HepG2 (cell line): ENCODE data around the gene SEC11A. TPM values are rescaled to one million over a fixed set of nuclear protein-coding genes. Genes with fewer than 3 reads are reported as not detected.

Experiments used
- BHLHE40 ChIP-seq: IDR thresholded peaks from 2 replicates; pipeline ENCODE4 v1.6.1; 2011; ENCODE audit warnings: low read length, improper control_type of control experiment
- HMGXB3 ChIP-seq: sonication (generic); formaldehyde crosslinking; IDR thresholded peaks from 2 replicates; pipeline ENCODE4 v1.4.0; 2020; ENCODE audit warnings: missing genetic modification reagents, borderline replicate concordance
- HNRNPL ChIP-seq: fragments of 200-400 bp; formaldehyde crosslinking; IDR thresholded peaks from 2 replicates; pipeline ENCODE4 v1.6.1; 2017; ENCODE audit warnings: mild to moderate bottlenecking, low read depth, low read length
- PAX8 ChIP-seq: sonication (generic); formaldehyde crosslinking; IDR thresholded peaks from 2 replicates; pipeline ENCODE4 v1.8.0; 2022; ENCODE audit warnings: mild to moderate bottlenecking, missing genetic modification reagents, borderline replicate concordance
- POLR2AphosphoS5 ChIP-seq: IDR thresholded peaks from 2 replicates; pipeline ENCODE4 v1.6.1; 2012; ENCODE audit warnings: low read depth, low read length
- POLR2G ChIP-seq: fragments of 200-400 bp; formaldehyde crosslinking; IDR thresholded peaks from 2 replicates; pipeline ENCODE4 v1.6.1; 2018; ENCODE audit warnings: mild to moderate bottlenecking, low read depth, low read length, moderate library complexity
- RFX5 ChIP-seq: IDR thresholded peaks from 2 replicates; pipeline ENCODE4 v1.6.1; 2011; ENCODE audit warnings: low read depth, low read length, improper control_type of control experiment
- SMC3 ChIP-seq: IDR thresholded peaks from 2 replicates; pipeline ENCODE4 v1.6.1; 2011; ENCODE audit warnings: low read length, improper control_type of control experiment
- SNAPC5 ChIP-seq: sonication (generic); formaldehyde crosslinking; IDR thresholded peaks from 2 replicates; pipeline ENCODE4 v1.8.1; 2023; ENCODE audit warnings: mild to moderate bottlenecking, missing genetic modification reagents, borderline replicate concordance
- SRSF1 ChIP-seq: fragments of 200-400 bp; formaldehyde crosslinking; optimal IDR thresholded peaks from 2 replicates; pipeline ENCODE3; 2017; ENCODE audit warnings: mild to moderate bottlenecking, low read depth, low read length, moderate library complexity
- TERF1 ChIP-seq: sonication (generic); formaldehyde crosslinking; IDR thresholded peaks from 2 replicates; pipeline ENCODE4 v1.8.0; 2022; ENCODE audit warnings: mild to moderate bottlenecking, missing genetic modification reagents, moderate library complexity
- TIGD3 ChIP-seq: sonication (generic); formaldehyde crosslinking; IDR thresholded peaks from 2 replicates; pipeline ENCODE4 v1.5.1; 2020; ENCODE audit warnings: mild to moderate bottlenecking, missing genetic modification reagents, borderline replicate concordance
- ZBTB7B ChIP-seq: sonication (generic); formaldehyde crosslinking; IDR thresholded peaks from 2 replicates; pipeline ENCODE4 v1.4.0; 2020; ENCODE audit warnings: missing genetic modification reagents
- ZNF274 ChIP-seq: sonication (generic); formaldehyde crosslinking; IDR thresholded peaks from 2 replicates; pipeline ENCODE4 v1.5.1; 2020; ENCODE audit warnings: mild to moderate bottlenecking, missing genetic modification reagents
- ZNF350 ChIP-seq: sonication (generic); formaldehyde crosslinking; IDR thresholded peaks from 2 replicates; pipeline ENCODE4 v1.4.0; 2020; ENCODE audit warnings: mild to moderate bottlenecking, low read depth, missing genetic modification reagents, borderline replicate concordance
- ZNF572 ChIP-seq: sonication (generic); formaldehyde crosslinking; IDR thresholded peaks from 2 replicates; pipeline ENCODE4 v1.5.1; 2020; ENCODE audit warnings: mild to moderate bottlenecking, missing genetic modification reagents
- ZNF629 ChIP-seq: sonication (generic); formaldehyde crosslinking; conservative IDR thresholded peaks from 2 replicates; pipeline ENCODE4 v1.5.0; 2020; ENCODE audit warnings: missing genetic modification reagents
- ZNF790 ChIP-seq: sonication (generic); formaldehyde crosslinking; IDR thresholded peaks from 2 replicates; pipeline ENCODE4 v1.8.0; 2022; ENCODE audit warnings: missing genetic modification reagents, mild to moderate bottlenecking, borderline replicate concordance
- ZUFSP ChIP-seq: sonication (generic); formaldehyde crosslinking; IDR thresholded peaks from 2 replicates; pipeline ENCODE4 v1.9.0; 2021; ENCODE audit warnings: missing genetic modification reagents, mild to moderate bottlenecking, borderline replicate concordance
- polyA plus RNA-seq, 8 experiments: library from polyadenylated mRNA; depleted of rRNA in 3 of 8; stranded (reverse) in 7 of 8; unstranded in 1 of 8; fragments of >200 nt; fragmentation: Illumina TruSeq in 4 of 8; extraction: Trizol in 4 of 8; gene quantifications; 2 replicates each; pipeline versions ENCODE4 v1.2.1 to v1.2.3, GENCODE V29; 2011 to 2016; ENCODE audit warnings: low read depth in 4 of 8, missing spikeins in 1 of 8, mixed read lengths in 1 of 8; ENCODE audit not compliant: insufficient read depth in 1 of 8
- total RNA-seq, 5 experiments: library from RNA; depleted of rRNA; stranded (reverse); fragments of >200 nt; fragmentation: Illumina TruSeq; extraction: Trizol; gene quantifications; 2 replicates each; pipeline ENCODE4 v1.2.3, GENCODE V29; 2016; ENCODE audit warnings: low read depth in 1 of 5

SEC11A gene
- total and polyA plus RNA-seq, 2 of the 13 experiments (the other 11 are each of a cell fraction or from before 2014, with no cell fraction given): 141 to 230 TPM

GRCh38 chr15:84747416-84748273 lies 31.7 kb upstream of the SEC11A start (continued):
- 0 out of 2 replicates have a peak, but pooled peaks have one; percentile 36 for TF ChIP-seq SNAPC5
- TF ChIP-seq POLR2G: peak; percentile 59; the same call in 1 of the 2 replicates
- peak; percentile 55 for TF ChIP-seq POLR2AphosphoS5
- TF ChIP-seq TERF1 (CRISPR knock-in tag): no peak
- peak; percentile 76; the same call in 1 of the 2 replicates for TF ChIP-seq HNRNPL
- TF ChIP-seq HMGXB3 (CRISPR knock-in tag): 0 out of 2 replicates have a peak, but pooled peaks have one; percentile 31
- peak; percentile 19; the same call in 1 of the 2 replicates for TF ChIP-seq ZNF629 (CRISPR knock-in tag)
- TF ChIP-seq SRSF1: peak; percentile 52
- no peak for TF ChIP-seq RFX5
- peak; percentile 73; the same call in 1 of the 2 replicates for TF ChIP-seq ZNF274 (CRISPR knock-in tag)
- 0 out of 2 replicates have a peak, but pooled peaks have one; percentile 11 for TF ChIP-seq ZNF790 (CRISPR knock-in tag)
- TF ChIP-seq PAX8 (CRISPR knock-in tag): no peak
- no peak for TF ChIP-seq ZNF572 (CRISPR knock-in tag)
- TF ChIP-seq SMC3: no peak
- peak; percentile 75; the same call in 1 of the 2 replicates for TF ChIP-seq ZBTB7B (CRISPR knock-in tag)
- TF ChIP-seq ZNF350 (CRISPR knock-in tag): peak; percentile 82
- no peak for TF ChIP-seq ZUFSP
- TF ChIP-seq BHLHE40: no peak
- TF ChIP-seq TIGD3 (CRISPR knock-in tag): no peak
